GM21576 (cell line): Measurements from ENCODE around the gene CHRDL1.
"Not testable (repeated sequence)": the region's sequence is repeated elsewhere in the genome, so short reads cannot be mapped to it uniquely, and the experiment has no call there.

ENCODE experiments used
- ATAC-seq: cut with Tn5 transposase; IDR thresholded peaks from one replicate; pipeline ENCODE4 v1.9.1; 2021; ENCODE audit warnings: mild to moderate bottlenecking, moderate library complexity; ENCODE audit not compliant: unreplicated experiment

The CHRDL1 gene

DNA sequence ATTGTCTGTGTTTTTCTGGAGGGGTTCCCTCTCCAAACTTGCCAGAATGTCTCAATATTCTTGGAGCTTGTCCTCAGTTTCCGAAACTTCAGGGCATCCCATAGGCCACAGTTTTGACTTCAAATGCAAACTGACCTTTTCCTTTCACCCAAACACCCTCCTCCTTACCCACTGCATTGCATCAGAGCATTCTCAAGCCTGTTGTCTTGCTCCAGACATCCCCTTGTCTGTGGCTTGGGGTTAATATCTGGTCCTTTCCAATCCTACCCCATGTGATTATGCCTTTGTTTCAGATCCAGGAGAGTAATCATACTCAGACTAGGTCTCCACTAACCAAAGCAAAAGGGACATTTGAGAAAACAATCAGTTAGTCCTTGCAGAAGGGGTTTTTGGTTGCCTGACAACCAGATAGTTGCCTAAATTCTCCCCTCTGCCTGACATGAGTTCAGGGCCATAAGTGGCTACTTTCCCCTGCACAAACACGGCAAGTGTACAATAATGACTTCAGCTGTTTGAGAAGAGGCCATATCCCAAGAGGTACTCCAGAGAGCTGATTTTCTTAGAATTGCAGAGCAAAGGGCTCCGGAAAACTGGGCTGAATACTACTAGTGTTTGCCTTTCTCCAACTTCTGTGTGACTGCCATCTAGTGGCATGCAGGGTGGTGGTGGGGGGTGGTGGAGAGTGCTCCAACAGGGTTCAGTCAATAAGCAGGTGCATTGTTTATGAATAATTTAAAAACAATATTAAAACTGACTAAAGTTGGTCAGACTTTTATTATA lies 130.2 kb downstream of the CHRDL1 start:
- ATAC-seq, result peak; percentile 66

DNA sequence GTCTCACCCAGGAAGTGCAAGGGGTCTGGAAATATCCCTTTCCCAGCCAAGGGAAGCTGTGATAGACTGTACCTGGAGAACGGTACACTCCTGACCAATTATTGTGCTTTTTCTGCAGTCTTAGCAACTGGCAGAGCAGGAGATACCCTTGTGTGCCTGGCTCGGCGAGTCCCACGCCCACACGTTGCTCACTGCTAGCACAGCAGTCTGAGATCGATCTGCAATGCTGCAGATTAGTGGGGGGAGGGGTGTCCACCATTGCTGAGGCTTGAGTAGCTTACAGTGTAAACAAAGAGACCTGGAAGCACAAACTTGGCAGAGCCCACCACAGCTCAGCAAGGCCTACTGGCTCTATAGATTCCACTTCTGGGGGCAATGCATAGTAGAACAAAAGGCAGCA lies 138.5 kb downstream of the CHRDL1 start:
- ATAC-seq, result no peak

DNA sequence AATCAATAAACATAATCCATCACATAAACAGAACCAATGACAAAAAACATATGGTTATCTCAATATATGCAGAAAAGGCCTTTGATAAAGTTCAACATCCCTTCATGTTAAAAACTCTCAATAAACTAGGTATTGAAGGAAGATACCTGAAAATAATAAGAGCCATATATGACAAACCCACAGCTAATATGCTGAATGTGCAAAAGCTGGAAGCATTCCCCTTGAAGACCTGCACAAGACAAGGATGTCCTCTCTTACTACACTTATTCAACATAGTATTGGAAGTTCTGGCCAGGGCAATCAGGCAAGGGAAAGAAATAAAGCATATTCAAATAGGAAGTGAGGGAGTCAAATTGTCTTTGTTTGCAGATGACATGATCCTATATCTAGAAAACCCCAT lies 141.3 kb downstream of the CHRDL1 start:
- ATAC-seq, result not testable (repeated sequence)

DNA sequence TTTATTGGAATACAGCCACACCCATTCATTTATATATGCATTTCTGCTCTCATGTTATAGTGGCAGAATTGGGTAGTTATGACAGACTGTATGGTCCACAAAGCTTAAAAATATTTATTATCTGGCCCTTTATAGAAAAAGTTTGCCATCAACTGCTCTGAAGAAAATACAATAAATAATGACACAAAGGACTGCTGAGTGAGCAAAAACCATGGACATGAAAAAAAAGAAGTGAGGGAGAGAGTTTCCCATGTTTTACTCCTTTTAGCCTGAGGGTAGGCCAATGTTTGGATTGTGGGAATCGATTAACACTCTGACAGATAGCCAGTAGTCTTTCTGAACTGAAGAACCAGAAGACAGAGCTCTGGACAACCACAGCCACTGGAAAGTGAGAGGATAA lies 149.2 kb downstream of the CHRDL1 start:
- ATAC-seq, result no peak
